NCI-H748 (cell line): ENCODE measurements around the gene P3H3.

Source experiments
- DNase-seq: peaks from one replicate; lab custom pipeline; 2025; ENCODE audit not compliant: unreplicated experiment; lab: John Stamatoyannopoulos, UW

The P3H3 gene

GRCh38 chr12:6826125-6826733, 2.0 kb upstream of the P3H3 start:
- no peak for DNase-seq

- DNase-seq, result no peak
Observed at GRCh38 chr12:6826734-6827436, 1.3 kb upstream of the P3H3 start.

- peak; percentile 84 for DNase-seq
Observed at GRCh38 chr12:6827437-6827911, 733 bp upstream of the P3H3 start.

GRCh38 chr12:6828781-6829535, 751 bp downstream of the P3H3 start:
- peak; percentile 33 for DNase-seq

- DNase-seq, result no peak
Observed at GRCh38 chr12:6829536-6830220, 1.5 kb downstream of the P3H3 start.

- no peak for DNase-seq
Observed at GRCh38 chr12:6830286-6830890, 2.2 kb downstream of the P3H3 start.

- no peak for DNase-seq
Observed at GRCh38 chr12:6830999-6831398, 2.8 kb downstream of the P3H3 start.

GRCh38 chr12:6831450-6831995, 3.3 kb downstream of the P3H3 start:
- DNase-seq, result no peak

- no peak for DNase-seq
Observed at GRCh38 chr12:6832125-6832524, 3.9 kb downstream of the P3H3 start.

- DNase-seq, result no peak
Observed at GRCh38 chr12:6833189-6833890, 5.1 kb downstream of the P3H3 start.

GRCh38 chr12:6834254-6834653, 6.0 kb downstream of the P3H3 start:
- no peak for DNase-seq

GRCh38 chr12:6834873-6835272, 6.7 kb downstream of the P3H3 start:
- DNase-seq, result no peak

GRCh38 chr12:6836851-6837250, 8.6 kb downstream of the P3H3 start:
- no peak for DNase-seq

GRCh38 chr12:6837370-6838060, 9.3 kb downstream of the P3H3 start:
- no peak for DNase-seq

GRCh38 chr12:6838854-6839253, 10.6 kb downstream of the P3H3 start:
- no peak for DNase-seq

- DNase-seq, result peak; percentile 19
Observed at GRCh38 chr12:6839482-6840201, 11.4 kb downstream of the P3H3 start.

- DNase-seq, result no peak
Observed at GRCh38 chr12:6840330-6840729, 12.1 kb downstream of the P3H3 start.

GRCh38 chr12:6840761-6841515, 12.7 kb downstream of the P3H3 start, which contains the start of gene GNB3:
TSS of gene GNB3 (plus strand) at chr12:6840925. CDS start at chr12:6841288, 363 bp downstream.
- DNase-seq, result no peak
